Coronary artery (tissue), 2 donors: Measurements from ENCODE around the gene KIF5C.

Source experiments
- DNase-seq: peaks from one replicate; pipeline ENCODE4 v3.0.0-alpha.2; 2017; ENCODE audit warnings: low spot score
- H3K27ac ChIP-seq, 2 donors: fragments of 200-600 bp; sonication (generic); one replicate each; pipeline ENCODE4 v1.5.1; 2016 to 2019
- H3K4me3 ChIP-seq: fragments of 200-600 bp; sonication (generic); 2 replicates; pipeline ENCODE4 v1.5.1; 2016; ENCODE audit warnings: mild to moderate bottlenecking, moderate library complexity
- CTCF ChIP-seq: fragments of 200-600 bp; sonication (generic); IDR thresholded peaks from one replicate; pipeline ENCODE4 v1.5.1; 2019; ENCODE audit warnings: antibody characterized with exemption

Gene KIF5C

GRCh38 chr2:148909114-148909513 lies 34.1 kb downstream of the KIF5C start:
- no peak overlapping the region for H3K27ac ChIP-seq
- no peak overlapping the region for H3K4me3 ChIP-seq
- no peak for TF ChIP-seq CTCF
- no peak for DNase-seq

DNA sequence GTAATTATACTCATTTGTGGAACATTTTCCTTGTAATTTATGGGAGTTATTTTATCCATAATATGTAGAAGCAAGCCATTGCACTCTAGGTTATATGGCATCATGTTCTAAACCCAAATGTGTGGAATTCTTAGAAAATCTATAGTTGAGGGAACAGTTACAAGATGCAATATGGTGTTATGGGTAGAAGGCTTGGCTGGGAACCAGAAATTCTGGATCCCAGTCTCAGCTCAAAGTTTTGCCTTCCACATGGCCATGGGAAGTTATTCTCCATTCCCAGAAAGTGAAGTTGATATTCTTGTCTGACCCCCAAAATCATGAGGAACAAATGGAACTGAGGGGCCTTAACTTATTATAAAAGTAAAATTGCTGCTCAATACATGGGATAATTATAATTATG lies 38.0 kb downstream of the KIF5C start:
- DNase-seq: no peak
- Histone ChIP-seq H3K27ac (no peak overlapping the region), H3K4me3 (no peak overlapping the region)
- no peak for TF ChIP-seq CTCF

DNA sequence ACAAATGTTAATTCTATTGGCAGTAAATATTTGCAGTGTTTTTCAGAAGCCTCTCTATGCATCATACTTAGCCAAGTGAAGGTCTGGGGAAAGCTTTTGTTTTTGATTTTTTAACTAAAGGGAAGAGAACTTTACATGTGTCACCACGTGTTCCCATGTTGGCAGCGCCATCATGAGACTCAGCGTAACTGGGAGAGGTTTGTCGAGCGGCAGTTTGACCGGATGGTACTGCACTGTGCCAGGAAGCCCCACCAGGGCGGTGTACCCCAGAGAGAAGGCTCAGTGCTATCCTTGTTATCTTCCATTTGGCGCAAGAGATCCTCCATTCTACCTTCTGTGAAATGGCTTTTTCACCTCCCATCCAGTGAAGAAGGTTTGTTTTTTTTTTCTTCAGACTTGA lies 38.5 kb downstream of the KIF5C start:
- DNase-seq: no peak
- no peak for TF ChIP-seq CTCF
- Histone ChIP-seq H3K27ac (no peak overlapping the region), H3K4me3 (no peak overlapping the region)

DNA sequence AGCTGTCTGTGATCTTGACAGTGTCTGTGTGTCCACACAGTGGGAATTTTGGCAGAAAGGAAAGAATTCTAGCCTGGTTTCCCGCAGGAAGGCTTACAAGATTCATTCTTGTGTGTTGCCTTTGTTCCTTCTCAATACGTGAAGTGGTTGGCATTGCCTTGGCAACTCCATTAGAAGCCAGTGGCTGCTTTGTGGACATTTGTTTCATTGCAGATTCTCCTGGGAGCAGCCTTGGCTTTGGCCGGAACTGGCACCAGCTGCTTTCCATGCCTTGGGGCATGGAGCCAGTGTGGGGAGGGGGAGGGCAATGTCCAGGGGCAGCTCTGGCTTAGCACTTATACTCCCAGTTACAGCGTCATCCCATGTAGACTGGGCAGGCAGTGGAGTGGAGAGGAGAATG lies 39.4 kb downstream of the KIF5C start:
- no peak overlapping the region for H3K27ac ChIP-seq
- no peak for DNase-seq
- no peak for TF ChIP-seq CTCF

GRCh38 chr2:148917431-148917830 lies 42.4 kb downstream of the KIF5C start:
- TF ChIP-seq CTCF: no peak
- DNase-seq: no peak
- Histone ChIP-seq H3K4me3 (no peak overlapping the region), H3K27ac (no peak overlapping the region)

More for the DNA sequence above, 39.4 kb downstream of the KIF5C start:
- H3K4me3 ChIP-seq: no peak overlapping the region

- no peak for TF ChIP-seq CTCF
- no peak for DNase-seq
- Histone ChIP-seq H3K4me3 (no peak overlapping the region), H3K27ac (no peak overlapping the region)
Measured at GRCh38 chr2:148918554-148918953, 43.5 kb downstream of the KIF5C start.

DNA sequence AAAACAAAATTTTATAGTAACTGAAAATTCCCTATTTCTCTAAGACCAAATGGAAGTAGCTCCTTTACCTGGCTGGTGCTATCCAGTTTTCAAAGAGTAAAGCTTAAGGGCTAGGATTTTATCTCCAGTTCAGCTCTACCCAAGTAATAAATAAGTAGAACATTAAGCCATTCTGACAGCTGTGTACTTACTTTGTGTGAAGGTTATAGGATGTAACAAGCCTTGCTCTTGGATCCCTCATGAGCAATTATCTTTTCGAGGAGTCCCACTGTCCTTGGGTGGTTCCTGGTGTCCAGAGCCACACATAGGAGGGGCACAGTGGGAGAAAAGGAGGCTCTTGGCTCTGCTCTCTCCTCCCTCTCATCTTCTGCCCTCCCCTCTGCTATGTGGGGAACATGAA lies 45.5 kb downstream of the KIF5C start:
- H3K27ac ChIP-seq: no peak overlapping the region
- no peak overlapping the region for H3K4me3 ChIP-seq
- TF ChIP-seq CTCF: no peak
- DNase-seq: no peak
